GM12878 (cell line): ENCODE results near the gene DMRTC2. TPM values are rescaled to one million over a fixed set of nuclear protein-coding genes. Genes with fewer than 3 reads are reported as not detected.
A peak's percentile ranks its signal among the peaks of the same experiment; 100 is the strongest.

Experiments
- ATAC-seq: fragments of 200-7000 bp; cut with Tn5 transposase; 3 replicates; pipeline ENCODE4 v1.9.1; 2020; ENCODE audit warnings: mild to moderate bottlenecking, moderate library complexity
- BruUV-seq: library from RNA; stranded (reverse); fragments of 400-500 nt; replicated peaks from 2 replicates; lab custom pipeline; 2021; lab: Mats Ljungman, UMichigan
- CTCF ChIA-PET: fragments of 300-600 bp; sonication (Branson Sonifier 250); formaldehyde crosslinking; extraction: SDS; loops from one replicate; lab custom pipeline; 2021; ENCODE audit warnings: inconsistent platforms; lab: Yijun Ruan, JAX
- POLR2A ChIA-PET: fragments of 350-600 bp; formaldehyde crosslinking; extraction: SDS; loops from one replicate; lab custom pipeline; 2021; ENCODE audit warnings: inconsistent platforms; lab: Charles Lee
- RAD21 ChIA-PET: fragments of 300-600 bp; sonication (Branson Sonifier 250); formaldehyde crosslinking; loops from one replicate; lab custom pipeline; 2023; ENCODE audit warnings: antibody characterized with exemption; ENCODE audit not compliant: unreplicated experiment; lab: Charles Lee
- SMC1A ChIA-PET: fragments of 300-600 bp; sonication (Branson Sonifier 250); formaldehyde crosslinking; loops from one replicate; lab custom pipeline; 2023; ENCODE audit not compliant: unreplicated experiment, uncharacterized antibody; lab: Charles Lee
- DNase-seq: peaks from one replicate; pipeline ENCODE4 v3.0.0-alpha.2; 2011; ENCODE audit warnings: low read depth, low spot score
- FAIRE-seq: peaks from 3 replicates; lab custom pipeline; 2011; peaks lifted over from hg19 to GRCh38; lab: Jason Lieb, UNC
- H2AFZ ChIP-seq: 2 replicates; pipeline ENCODE4 v1.6.0; 2011; ENCODE audit warnings: low read depth, low read length, control low read depth; ENCODE audit not compliant: control insufficient read depth
- H3K27ac ChIP-seq: 2 replicates; pipeline ENCODE4 v1.5.1; 2011; ENCODE audit warnings: control low read depth; ENCODE audit not compliant: control insufficient read depth, insufficient read depth
- H3K27me3 ChIP-seq, 2 experiments: replicated peaks in 1 of 2; 2 replicates each; pipeline versions ENCODE4 v1.6.0 to v1.6.1; 2011; ENCODE audit warnings: low read length in 1 of 2; ENCODE audit not compliant: control insufficient read depth in 2 of 2, insufficient read depth in 2 of 2
- H3K36me3 ChIP-seq, 2 experiments: 2 replicates each; pipeline ENCODE4 v1.5.1; 2011; ENCODE audit warnings: low read length in 1 of 2; ENCODE audit not compliant: control insufficient read depth in 2 of 2, insufficient read depth in 2 of 2
- H3K4me1 ChIP-seq: 2 replicates; pipeline ENCODE4 v1.6.1; 2011; ENCODE audit warnings: mild to moderate bottlenecking, low read length, moderate library complexity, mixed read lengths; ENCODE audit not compliant: control insufficient read depth, insufficient read depth
- H3K4me2 ChIP-seq: 2 replicates; pipeline ENCODE4 v1.6.0; 2011; ENCODE audit warnings: control low read depth; ENCODE audit not compliant: control insufficient read depth, insufficient read depth
- H3K4me3 ChIP-seq: fragments of 200-600 bp; sonication (generic); 2 replicates; pipeline ENCODE4 v1.5.1; 2016
- H3K79me2 ChIP-seq: 2 replicates; pipeline ENCODE4 v1.6.0; 2011; ENCODE audit warnings: low read length; ENCODE audit not compliant: control insufficient read depth, insufficient read depth
- H3K9ac ChIP-seq: 2 replicates; pipeline ENCODE4 v1.8.0; 2011; ENCODE audit warnings: low read length, control low read depth, mixed read lengths; ENCODE audit not compliant: control insufficient read depth, insufficient read depth
- H3K9me3 ChIP-seq: replicated peaks from 3 replicates; pipeline ENCODE4 v1.5.1; 2011; ENCODE audit warnings: mild to moderate bottlenecking, low read length; ENCODE audit not compliant: control insufficient read depth, insufficient read depth
- H4K20me1 ChIP-seq: 2 replicates; pipeline ENCODE4 v1.6.0; 2011; ENCODE audit not compliant: control insufficient read depth, insufficient read depth
- BACH1 ChIP-seq: fragments of 450-650 bp; IDR thresholded peaks from 2 replicates; pipeline ENCODE4 v1.6.1; 2017; ENCODE audit warnings: mild to moderate bottlenecking, borderline replicate concordance
- BHLHE40 ChIP-seq, 2 experiments: fragments of 450-650 bp in 1 of 2; IDR thresholded peaks; 2 replicates each; pipeline ENCODE4 v1.6.1; 2011 to 2017; ENCODE audit warnings: low read depth in 2 of 2, borderline replicate concordance in 1 of 2, improper control_type of control experiment in 1 of 2, low read length in 1 of 2, mild to moderate bottlenecking in 1 of 2
- CBFB ChIP-seq: IDR thresholded peaks from 2 replicates; pipeline ENCODE4 v1.6.1; 2016; ENCODE audit warnings: antibody characterized with exemption, low read depth
- CREB1 ChIP-seq: IDR thresholded peaks from 2 replicates; pipeline ENCODE4 v1.6.1; 2012; ENCODE audit warnings: low read depth, mild to moderate bottlenecking, inconsistent platforms
- CREM ChIP-seq: IDR thresholded peaks from 2 replicates; pipeline ENCODE4 v1.6.1; 2014; ENCODE audit warnings: antibody characterized with exemption, low read depth
- E2F8 ChIP-seq: fragments of 450-650 bp; IDR thresholded peaks from 2 replicates; pipeline ENCODE4 v1.6.1; 2018; ENCODE audit warnings: mild to moderate bottlenecking, low read depth, moderate library complexity; ENCODE audit not compliant: partially characterized antibody
- MAX ChIP-seq: IDR thresholded peaks from 2 replicates; pipeline ENCODE4 v1.6.1; 2012; ENCODE audit warnings: low read depth, low read length, improper control_type of control experiment
- MTA2 ChIP-seq: fragments of 450-650 bp; IDR thresholded peaks from 2 replicates; pipeline ENCODE4 v1.6.1; 2016; ENCODE audit warnings: low read depth, mild to moderate bottlenecking, moderate library complexity
- POLR2A ChIP-seq: IDR thresholded peaks from 2 replicates; pipeline ENCODE4 v1.6.1; 2011; ENCODE audit warnings: low read depth, mild to moderate bottlenecking, low read length
- POLR2AphosphoS2 ChIP-seq: IDR thresholded peaks from 2 replicates; pipeline ENCODE4 v1.6.1; 2011; ENCODE audit warnings: low read depth, mild to moderate bottlenecking, low read length, improper control_type of control experiment, moderate library complexity
- POLR2AphosphoS5 ChIP-seq: IDR thresholded peaks from 2 replicates; pipeline ENCODE4 v1.6.1; 2011; ENCODE audit warnings: mild to moderate bottlenecking, low read length, inconsistent platforms
- POU2F2 ChIP-seq: IDR thresholded peaks from 3 replicates; pipeline ENCODE4 v1.6.1; 2011; ENCODE audit warnings: low read depth, mild to moderate bottlenecking, low read length, borderline replicate concordance
- RB1 ChIP-seq: fragments of 450-650 bp; formaldehyde crosslinking; IDR thresholded peaks from 2 replicates; pipeline ENCODE4 v1.6.1; 2017; ENCODE audit warnings: mild to moderate bottlenecking, borderline replicate concordance
- SMC3 ChIP-seq: IDR thresholded peaks from 2 replicates; pipeline ENCODE4 v1.6.1; 2011; ENCODE audit warnings: low read length, improper control_type of control experiment, borderline replicate concordance
- ZBED1 ChIP-seq: IDR thresholded peaks from 2 replicates; pipeline ENCODE4 v1.6.1; 2016; ENCODE audit warnings: borderline replicate concordance
- WGBS: methylation state at CpG from one replicate; pipeline ENCODE4 v1.1.6; 2016; ENCODE audit warnings: low lambda C conversion rate; ENCODE audit not compliant: insufficient replicate concordance, insufficient coverage; ENCODE audit errors: missing lambda C conversion rate; 5-methylcytosine and 5-hydroxymethylcytosine counted together
- in situ Hi-C: fragments of 300-500 bp; cut with MboI; formaldehyde crosslinking; loops from 9 replicates; pipeline ENCODE4 v1.14.3; 2018; ENCODE audit warnings: mixed read lengths
- intact Hi-C: fragments of 100-400 bp; cut with micrococcal nuclease; formaldehyde crosslinking; loops from one replicate; pipeline ENCODE4 v1.14.2; 2022; ENCODE audit not compliant: unreplicated experiment
- polyA plus RNA-seq, 11 experiments: library from polyadenylated mRNA; depleted of rRNA in 4 of 11; unstranded in 6 of 11; stranded (reverse) in 5 of 11; fragments of >200 nt; fragmentation: Nextera tagmentation in 4 of 11; fragmentation: Illumina TruSeq in 1 of 11; extraction: Ambion mirVana in 4 of 11; extraction: Trizol in 1 of 11; gene quantifications; 1 replicate in 1 of 11; 2 replicates in 10 of 11; pipeline versions ENCODE4 v1.2.1 to v1.2.3, GENCODE V29; 2011 to 2016; ENCODE audit warnings: inconsistent platforms in 2 of 11, missing spikeins in 2 of 11, low read depth in 1 of 11
- total RNA-seq, 4 experiments: library from RNA; depleted of rRNA in 3 of 4; stranded (reverse); fragments of >200 nt in 3 of 4; fragmentation: Illumina TruSeq in 1 of 4; extraction: Trizol in 1 of 4; gene quantifications; 2 replicates each; pipeline versions ENCODE4 v1.2.1 to v1.2.3, GENCODE V29; 2013 to 2021
- TF ChIP-seq, protein P1 (sequence below), 3 experiments: IDR thresholded peaks in 2 of 3; conservative IDR thresholded peaks in 1 of 3; 2 replicates each; pipeline ENCODE4 v1.5.1; 2011; ENCODE audit warnings: low read depth in 3 of 3, low read length in 3 of 3, mild to moderate bottlenecking in 3 of 3, control low read depth in 2 of 3, moderate library complexity in 2 of 3, inconsistent platforms in 1 of 3, mixed read lengths in 1 of 3; ENCODE audit not compliant: control insufficient read depth in 2 of 3, insufficient read depth in 1 of 3; ENCODE audit errors: extremely low read depth in 1 of 3

Gene DMRTC2
- total and polyA plus RNA-seq, 10 of the 15 experiments (the other 5 are each of a cell fraction or from before 2014, with no cell fraction given) = not detected

GRCh38 chr19:41872775-41873647 lies 28.2 kb downstream of the DMRTC2 start:
- H3K9me3 ChIP-seq = no peaks in the 10 kb centered on the region
- no peak overlapping the region for H3K4me3 ChIP-seq
- H3K27me3 ChIP-seq = no peaks in the 10 kb centered on the region
- peaks cover 77% of the 10 kb centered on the region for H3K4me1 ChIP-seq
- H3K79me2 ChIP-seq = peaks cover 27% of the 10 kb centered on the region
- H3K36me3 ChIP-seq = peaks cover 17 to 20% of the 10 kb centered on the region in 2 experiments
- H3K9ac ChIP-seq = no peak overlapping the region
- no TSS peak for BruUV-seq
- CTCF ChIA-PET = interaction anchor here (0.6 to 9.0 kb wide), 15 partner anchors 9 to 393 kb away, joined by 3 to 136 read pairs (median 12); partner anchors contain the start of genes ARHGEF1, ERFL, RABAC1 and RPS19
- H2AFZ ChIP-seq = no peak overlapping the region
- intact Hi-C loops = loop anchor here (1.0 kb wide), 2 partner anchors 62 to 78 kb away; no protein-coding TSS in a partner anchor
- SMC1A ChIA-PET = interaction anchor here (0.7 to 8.2 kb wide), 11 partner anchors 10 to 85 kb away, joined by 3 to 57 read pairs (median 12); partner anchors contain the start of gene RPS19
- peak overlapping the region; percentile 72 for H3K27ac ChIP-seq
- in situ Hi-C loops = loop anchor here (5.0 kb wide), 1 partner anchor 74 kb away; no protein-coding TSS in a partner anchor
- POLR2A ChIA-PET = interaction anchor here (0.6 to 6.6 kb wide), 9 partner anchors 10 to 79 kb away, joined by 3 to 90 read pairs (median 7); partner anchors contain the start of gene RPS19
- 31% methylated on average over 18 of the region's 18 CpGs for WGBS
- RAD21 ChIA-PET = interaction anchor here (0.6 to 8.7 kb wide), 13 partner anchors 10 to 85 kb away, joined by 3 to 120 read pairs (median 6); partner anchors contain the start of genes ARHGEF1, ERFL, RABAC1 and RPS19
- DNase-seq = no peak
- ATAC-seq = peak; percentile 11; the same call in 2 of the 3 replicates
- no peak overlapping the region for H3K4me2 ChIP-seq
- H4K20me1 ChIP-seq = peaks cover 4% of the 10 kb centered on the region
- FAIRE-seq = no peak
- TF ChIP-seq POU2F2 = peak; percentile 78; the same call in 2 of the 3 replicates
- 0 out of 2 replicates have a peak, but pooled peaks have one; percentile 36 for TF ChIP-seq ZBED1
- 0 out of 2 replicates have a peak, but pooled peaks have one; percentile 36 for TF ChIP-seq RB1
- TF ChIP-seq BHLHE40 (IDR thresholded peaks at IDR 0.05; ENCODE audit: borderline replicate concordance in 1 of 2, low read depth in 2 of 2, low read length in 1 of 2) = peak; percentile 21 to 60; a peak in 1 of 4 replicates
- peak; percentile 64 for TF ChIP-seq POLR2AphosphoS5
- TF ChIP-seq E2F8 = peak; percentile 49
- peak; percentile 53; the same call in 1 of the 2 replicates for TF ChIP-seq POLR2AphosphoS2
- TF ChIP-seq SMC3 = peak; percentile 87
- 0 out of 2 replicates have a peak, but pooled peaks have one; percentile 25 for TF ChIP-seq BACH1
- TF ChIP-seq, protein P1, sequence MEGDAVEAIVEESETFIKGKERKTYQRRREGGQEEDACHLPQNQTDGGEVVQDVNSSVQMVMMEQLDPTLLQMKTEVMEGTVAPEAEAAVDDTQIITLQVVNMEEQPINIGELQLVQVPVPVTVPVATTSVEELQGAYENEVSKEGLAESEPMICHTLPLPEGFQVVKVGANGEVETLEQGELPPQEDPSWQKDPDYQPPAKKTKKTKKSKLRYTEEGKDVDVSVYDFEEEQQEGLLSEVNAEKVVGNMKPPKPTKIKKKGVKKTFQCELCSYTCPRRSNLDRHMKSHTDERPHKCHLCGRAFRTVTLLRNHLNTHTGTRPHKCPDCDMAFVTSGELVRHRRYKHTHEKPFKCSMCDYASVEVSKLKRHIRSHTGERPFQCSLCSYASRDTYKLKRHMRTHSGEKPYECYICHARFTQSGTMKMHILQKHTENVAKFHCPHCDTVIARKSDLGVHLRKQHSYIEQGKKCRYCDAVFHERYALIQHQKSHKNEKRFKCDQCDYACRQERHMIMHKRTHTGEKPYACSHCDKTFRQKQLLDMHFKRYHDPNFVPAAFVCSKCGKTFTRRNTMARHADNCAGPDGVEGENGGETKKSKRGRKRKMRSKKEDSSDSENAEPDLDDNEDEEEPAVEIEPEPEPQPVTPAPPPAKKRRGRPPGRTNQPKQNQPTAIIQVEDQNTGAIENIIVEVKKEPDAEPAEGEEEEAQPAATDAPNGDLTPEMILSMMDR (IDR thresholded peaks at IDR 0.05 in 2 of 3, conservative IDR thresholded peaks at IDR 0.05 in 1 of 3; ENCODE audit: control insufficient read depth in 2 of 3, extremely low read depth in 1 of 3, insufficient read depth in 1 of 3, low read depth in 3 of 3, low read length in 3 of 3) = peak; percentile 85 to 90 (median 88)
- peak; percentile 71 for TF ChIP-seq POLR2A
- 0 out of 2 replicates have a peak, but pooled peaks have one; percentile 12 for TF ChIP-seq CBFB
- TF ChIP-seq CREB1 = 0 out of 2 replicates have a peak, but pooled peaks have one; percentile 4
- TF ChIP-seq CREM = no peak
- no peak for TF ChIP-seq MTA2
- 0 out of 2 replicates have a peak, but pooled peaks have one; percentile 39 for TF ChIP-seq MAX
